ENCODE measurements around the gene TACSTD2.
A peak's percentile ranks its signal among the peaks of the same experiment; 100 is the strongest.

TACSTD2 gene

GRCh38 chr1:58586271-58586670 is 9.2 kb upstream of the TACSTD2 start (continued):
- TF ChIP-seq PRDM2 (tag by site-specific recombination; IDR thresholded peaks at IDR 0.05; ENCODE audit: borderline replicate concordance): no peak
- TF ChIP-seq ZNF174 (tag by site-specific recombination; IDR thresholded peaks at IDR 0.05): no peak
- TF ChIP-seq ZNF16 (tag by site-specific recombination; IDR thresholded peaks at IDR 0.05; ENCODE audit: low read depth): no peak
- peak; percentile 37 for TF ChIP-seq ZFHX2 (tag by site-specific recombination; conservative IDR thresholded peaks at IDR 0.05)
- no peak for TF ChIP-seq ZNF274 (IDR thresholded peaks at IDR 0.05; ENCODE audit: low read length)
- TF ChIP-seq ZNF274 (tag by site-specific recombination; IDR thresholded peaks at IDR 0.05; ENCODE audit: borderline replicate concordance): no peak

- Histone ChIP-seq H3K9me3 (ENCODE audit: control insufficient read depth, insufficient read depth, low read depth, low read length) (no peaks in the 10 kb centered on the region), H3K36me3 (ENCODE audit: control insufficient read depth in 2 of 2, insufficient read depth in 1 of 2, low read length in 2 of 2) (no peaks in the 10 kb centered on the region), H3K27ac (ENCODE audit: extremely low read depth, low read depth, low read length) (no peak overlapping the region), H3K4me1 (ENCODE audit: control insufficient read depth, insufficient read depth, low read length) (no peaks in the 10 kb centered on the region), H3K4me3 (ENCODE audit: low read depth, low read length) (no peak overlapping the region)
- POLR2A ChIA-PET: no interaction called here
- TF ChIP-seq ZNF660 (tag by site-specific recombination; IDR thresholded peaks at IDR 0.05): no peak
- TF ChIP-seq ZNF148 (tag by site-specific recombination; IDR thresholded peaks at IDR 0.05; ENCODE audit: borderline replicate concordance): no peak
- no peak for TF ChIP-seq ZNF121 (tag by site-specific recombination; IDR thresholded peaks at IDR 0.05)
- no peak for TF ChIP-seq ZNF610 (tag by site-specific recombination; IDR thresholded peaks at IDR 0.05; ENCODE audit: borderline replicate concordance)
- TF ChIP-seq ZNF677 (tag by site-specific recombination; IDR thresholded peaks at IDR 0.05): no peak
- CTCF ChIA-PET: no interaction called here
These were observed 8.6 kb upstream of the TACSTD2 start for GRCh38 chr1:58585581-58586151.

GRCh38 chr1:58585166-58585565 is 8.1 kb upstream of the TACSTD2 start:
- CTCF ChIA-PET: no interaction called here
- TF ChIP-seq ZNF48 (tag by site-specific recombination; IDR thresholded peaks at IDR 0.05) (no peak), ZNF510 (tag by site-specific recombination; IDR thresholded peaks at IDR 0.05; ENCODE audit: insufficient replicate concordance) (no peak), AEBP2 (tag by site-specific recombination; IDR thresholded peaks at IDR 0.05; ENCODE audit: borderline replicate concordance) (no peak), ZNF747 (tag by site-specific recombination; IDR thresholded peaks at IDR 0.05) (no peak), KLF16 (tag by site-specific recombination; IDR thresholded peaks at IDR 0.05) (no peak), ZNF549 (tag by site-specific recombination; IDR thresholded peaks at IDR 0.05) (no peak), ZNF843 (tag by site-specific recombination; IDR thresholded peaks at IDR 0.05) (no peak), ZNF26 (tag by site-specific recombination; IDR thresholded peaks at IDR 0.05) (no peak), ZNF335 (tag by site-specific recombination; conservative IDR thresholded peaks at IDR 0.05) (no peak), ZNF10 (tag by site-specific recombination; IDR thresholded peaks at IDR 0.05) (no peak), ZNF626 (tag by site-specific recombination; IDR thresholded peaks at IDR 0.05) (no peak)
- Histone ChIP-seq H3K4me3 (ENCODE audit: low read depth, low read length) (no peak overlapping the region), H3K36me3 (ENCODE audit: control insufficient read depth in 2 of 2, insufficient read depth in 1 of 2, low read length in 2 of 2) (no peaks in the 10 kb centered on the region), H3K27ac (ENCODE audit: extremely low read depth, low read depth, low read length) (no peak overlapping the region), H3K9me3 (ENCODE audit: control insufficient read depth, insufficient read depth, low read depth, low read length) (no peaks in the 10 kb centered on the region), H3K4me1 (ENCODE audit: control insufficient read depth, insufficient read depth, low read length) (no peaks in the 10 kb centered on the region)
- POLR2A ChIA-PET: no interaction called here
